AG04449 (cell line): ENCODE measurements around the gene CEP83.

Source experiments
- CTCF ChIA-PET: fragments of 350-600 bp; formaldehyde crosslinking; extraction: SDS; loops from one replicate; lab custom pipeline; 2021; ENCODE audit warnings: antibody characterized with exemption; lab: Yijun Ruan, JAX
- POLR2A ChIA-PET: fragments of 400-600, 350-600 bp; formaldehyde crosslinking; extraction: SDS; loops from one replicate; lab custom pipeline; 2020; ENCODE audit warnings: antibody characterized with exemption, inconsistent platforms; lab: Yijun Ruan, JAX
- DNase-seq: peaks from one replicate; pipeline ENCODE4 v3.0.0-alpha.2; 2010; ENCODE audit warnings: low read depth, low spot score
- H3K4me3 ChIP-seq: 2 replicates; pipeline ENCODE4 v1.5.1; 2011; ENCODE audit warnings: low read depth, mild to moderate bottlenecking, control low read depth, low read length
- TF ChIP-seq, protein P1 (sequence below): IDR thresholded peaks from one replicate; pipeline ENCODE4 v1.5.1; 2011; ENCODE audit warnings: mild to moderate bottlenecking, moderate library complexity, low read length, control low read depth, inconsistent platforms; ENCODE audit not compliant: insufficient read depth; ENCODE audit errors: missing control alignments

Gene CEP83, protein sequence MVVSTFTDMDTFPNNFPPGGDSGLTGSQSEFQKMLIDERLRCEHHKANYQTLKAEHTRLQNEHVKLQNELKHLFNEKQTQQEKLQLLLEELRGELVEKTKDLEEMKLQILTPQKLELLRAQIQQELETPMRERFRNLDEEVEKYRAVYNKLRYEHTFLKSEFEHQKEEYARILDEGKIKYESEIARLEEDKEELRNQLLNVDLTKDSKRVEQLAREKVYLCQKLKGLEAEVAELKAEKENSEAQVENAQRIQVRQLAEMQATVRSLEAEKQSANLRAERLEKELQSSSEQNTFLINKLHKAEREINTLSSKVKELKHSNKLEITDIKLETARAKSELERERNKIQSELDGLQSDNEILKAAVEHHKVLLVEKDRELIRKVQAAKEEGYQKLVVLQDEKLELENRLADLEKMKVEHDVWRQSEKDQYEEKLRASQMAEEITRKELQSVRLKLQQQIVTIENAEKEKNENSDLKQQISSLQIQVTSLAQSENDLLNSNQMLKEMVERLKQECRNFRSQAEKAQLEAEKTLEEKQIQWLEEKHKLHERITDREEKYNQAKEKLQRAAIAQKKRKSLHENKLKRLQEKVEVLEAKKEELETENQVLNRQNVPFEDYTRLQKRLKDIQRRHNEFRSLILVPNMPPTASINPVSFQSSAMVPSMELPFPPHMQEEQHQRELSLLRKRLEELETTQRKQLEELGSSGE

DNA sequence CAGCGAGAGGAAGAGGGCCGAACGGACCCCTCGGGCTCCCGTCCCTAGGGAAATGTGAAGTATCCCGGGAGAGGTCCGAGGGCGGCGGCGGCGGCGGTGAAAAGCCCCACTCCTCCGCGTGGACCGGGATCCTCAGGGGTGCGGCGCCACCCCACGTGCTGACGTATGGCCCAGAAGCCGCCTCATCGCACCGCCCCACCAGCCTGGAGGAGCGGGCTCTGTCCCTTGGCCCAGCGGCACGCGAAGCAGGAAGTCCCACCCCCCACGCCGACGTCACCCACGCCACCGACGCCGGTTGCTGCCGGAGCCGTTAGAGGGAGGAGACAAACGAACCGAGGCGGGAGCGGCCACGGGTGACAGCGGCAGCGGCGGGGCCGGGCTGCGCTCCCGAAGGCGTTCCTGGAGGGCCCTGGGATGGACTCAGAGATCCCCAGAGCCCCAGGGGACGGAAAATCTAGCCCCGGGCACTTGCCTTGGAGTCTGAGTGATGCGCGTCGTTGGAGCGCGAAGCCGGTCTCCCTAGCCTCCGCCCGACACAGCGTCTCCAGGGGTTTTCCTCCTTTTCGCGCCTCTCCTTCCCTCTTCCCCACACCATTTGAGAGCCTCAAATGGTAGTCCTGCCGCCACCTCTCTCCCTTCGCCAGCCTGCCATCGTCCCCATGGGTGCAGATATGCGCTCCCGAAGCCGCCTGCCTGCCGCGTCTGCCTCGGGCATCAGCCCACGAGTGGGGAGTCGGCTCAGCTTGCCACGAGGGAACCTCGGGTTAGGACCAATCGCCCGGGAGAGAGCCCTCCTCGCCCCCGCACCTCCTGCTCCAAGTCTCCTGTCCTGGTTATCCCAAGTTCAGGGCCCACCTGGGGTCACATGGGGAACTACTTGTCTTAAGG lies at the start of gene CEP83:
Gene CEP83, minus strand, starts transcription at position 140 of the 888 bp plus-strand sequence. CDS start 47,377 bp downstream, outside the sequence.
- TF ChIP-seq, protein P1, sequence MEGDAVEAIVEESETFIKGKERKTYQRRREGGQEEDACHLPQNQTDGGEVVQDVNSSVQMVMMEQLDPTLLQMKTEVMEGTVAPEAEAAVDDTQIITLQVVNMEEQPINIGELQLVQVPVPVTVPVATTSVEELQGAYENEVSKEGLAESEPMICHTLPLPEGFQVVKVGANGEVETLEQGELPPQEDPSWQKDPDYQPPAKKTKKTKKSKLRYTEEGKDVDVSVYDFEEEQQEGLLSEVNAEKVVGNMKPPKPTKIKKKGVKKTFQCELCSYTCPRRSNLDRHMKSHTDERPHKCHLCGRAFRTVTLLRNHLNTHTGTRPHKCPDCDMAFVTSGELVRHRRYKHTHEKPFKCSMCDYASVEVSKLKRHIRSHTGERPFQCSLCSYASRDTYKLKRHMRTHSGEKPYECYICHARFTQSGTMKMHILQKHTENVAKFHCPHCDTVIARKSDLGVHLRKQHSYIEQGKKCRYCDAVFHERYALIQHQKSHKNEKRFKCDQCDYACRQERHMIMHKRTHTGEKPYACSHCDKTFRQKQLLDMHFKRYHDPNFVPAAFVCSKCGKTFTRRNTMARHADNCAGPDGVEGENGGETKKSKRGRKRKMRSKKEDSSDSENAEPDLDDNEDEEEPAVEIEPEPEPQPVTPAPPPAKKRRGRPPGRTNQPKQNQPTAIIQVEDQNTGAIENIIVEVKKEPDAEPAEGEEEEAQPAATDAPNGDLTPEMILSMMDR = no peak
- DNase-seq = peak; percentile 37
- ChIA-PET POLR2A (interaction anchor here (1.0 kb wide), 1 partner anchor 170 kb away, joined by 5 read pairs; no protein-coding TSS in a partner anchor), CTCF (interaction anchor here (1.0 to 1.9 kb wide), 3 partner anchors 25 to 325 kb away, joined by 3 to 12 read pairs (median 7); no protein-coding TSS in a partner anchor)
- H3K4me3 ChIP-seq = peak within 1 kb of the TSS; percentile 84

DNA sequence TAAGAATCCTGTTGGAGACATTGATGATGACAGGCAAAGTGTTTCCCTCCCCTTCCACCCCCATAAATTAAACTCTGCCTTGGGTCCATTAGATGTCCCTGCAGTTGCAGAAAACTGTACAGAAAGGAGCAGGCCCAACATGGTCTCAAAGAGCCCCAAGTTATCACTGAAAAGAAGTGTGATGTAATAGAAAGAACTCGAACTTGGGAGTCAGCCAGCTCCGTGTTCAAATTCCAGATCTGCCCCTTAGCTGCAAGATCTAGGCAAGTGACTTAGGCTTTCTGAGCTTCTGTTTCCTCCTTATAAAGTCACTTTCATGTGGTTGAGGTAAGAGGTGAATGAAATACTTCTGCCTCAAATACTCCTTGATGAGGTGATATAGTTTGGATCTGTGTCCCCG lies 49.6 kb upstream of the CEP83 start:
- no peak for DNase-seq
- no peak overlapping the region for H3K4me3 ChIP-seq
- ChIA-PET POLR2A (no interaction called here), CTCF (no interaction called here)
- TF ChIP-seq, protein P1 = no peak

DNA sequence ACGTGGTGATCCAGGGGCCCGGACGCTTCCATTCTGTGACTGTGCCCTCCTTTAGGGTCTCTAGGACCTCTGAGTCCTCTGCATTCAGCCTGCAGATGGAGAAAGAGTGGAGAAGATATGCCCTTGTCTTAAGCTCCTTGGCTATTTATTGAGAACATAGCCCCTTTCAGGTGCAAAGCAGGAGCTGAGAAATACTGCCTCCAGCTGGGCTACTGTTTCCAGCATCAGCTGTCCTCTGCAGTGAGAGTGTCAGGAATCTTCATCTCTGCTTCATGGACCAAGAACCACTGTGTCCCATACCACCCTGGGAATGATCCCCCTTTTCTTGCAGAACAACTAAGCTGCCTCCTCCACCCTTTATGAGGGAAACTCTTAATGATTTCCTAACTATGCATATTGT lies 47.8 kb upstream of the CEP83 start:
- H3K4me3 ChIP-seq = no peak overlapping the region
- ChIA-PET POLR2A (no interaction called here), CTCF (interaction anchor here (1.1 kb wide), 1 partner anchor 373 kb away, joined by 3 read pairs; no protein-coding TSS in a partner anchor)
- TF ChIP-seq, protein P1 = no peak
- no peak for DNase-seq

DNA sequence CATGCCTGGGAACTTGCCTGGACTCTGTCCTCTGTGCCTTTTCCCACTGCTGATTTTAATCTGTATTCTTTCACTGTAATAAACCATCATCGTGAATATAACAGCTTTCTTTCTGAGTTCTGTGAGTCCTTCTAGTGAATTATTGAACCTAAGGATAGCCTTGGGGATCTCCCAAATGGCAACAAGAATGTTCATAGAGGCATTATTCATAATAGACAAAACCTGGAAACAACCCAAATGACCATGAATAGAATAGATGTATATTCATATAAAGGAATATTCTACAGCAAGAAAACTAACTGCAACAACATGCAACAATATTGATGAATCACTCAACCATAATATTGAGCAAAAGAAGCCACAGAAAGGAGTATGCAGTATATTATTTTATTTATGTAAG lies 44.7 kb upstream of the CEP83 start:
- TF ChIP-seq, protein P1 = no peak

DNA sequence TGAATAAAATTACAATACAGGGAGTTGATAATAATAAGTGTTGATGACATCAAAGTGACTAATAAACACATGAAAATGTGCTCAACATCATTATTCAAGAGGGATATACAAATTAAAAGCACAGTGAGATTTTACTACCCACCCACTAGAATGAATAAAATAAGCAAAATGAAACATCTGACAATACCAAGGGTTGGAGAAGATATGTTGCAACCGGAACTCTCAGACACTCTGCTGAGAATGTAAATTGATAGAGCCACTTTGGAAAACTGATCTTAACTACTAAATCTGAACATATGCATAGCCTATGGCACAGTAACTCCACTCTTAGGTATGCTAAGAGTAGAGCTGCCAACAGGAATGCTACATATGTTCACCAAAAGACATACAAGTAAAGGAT lies 44.0 kb upstream of the CEP83 start:
- ChIA-PET CTCF (no interaction called here), POLR2A (no interaction called here)
- TF ChIP-seq, protein P1 = no peak
- no peak overlapping the region for H3K4me3 ChIP-seq
- DNase-seq = no peak

More for the DNA sequence above, 44.7 kb upstream of the CEP83 start:
- ChIA-PET POLR2A (no interaction called here), CTCF (no interaction called here)
- H3K4me3 ChIP-seq = no peak overlapping the region
- no peak for DNase-seq
